ENCODE measurements around the gene TMEM171.

DNA sequence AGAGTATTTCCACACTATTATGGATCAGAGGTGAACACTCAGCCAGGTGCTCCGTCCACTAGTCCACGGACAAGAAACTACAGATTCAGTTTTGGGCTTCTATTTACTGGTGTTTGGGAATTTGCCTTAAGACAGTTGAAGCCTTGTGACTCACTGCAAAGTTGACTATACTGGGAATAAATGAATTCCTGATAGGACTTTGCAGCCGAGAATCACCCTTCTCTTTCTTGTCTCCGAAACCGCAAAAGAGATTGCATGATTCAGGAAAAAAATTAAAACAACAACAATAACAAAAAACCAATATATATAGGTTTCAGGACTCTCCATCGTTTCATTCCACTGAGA lies 716 bp downstream of the TMEM171 start:
- TF ChIP-seq, protein P1, sequence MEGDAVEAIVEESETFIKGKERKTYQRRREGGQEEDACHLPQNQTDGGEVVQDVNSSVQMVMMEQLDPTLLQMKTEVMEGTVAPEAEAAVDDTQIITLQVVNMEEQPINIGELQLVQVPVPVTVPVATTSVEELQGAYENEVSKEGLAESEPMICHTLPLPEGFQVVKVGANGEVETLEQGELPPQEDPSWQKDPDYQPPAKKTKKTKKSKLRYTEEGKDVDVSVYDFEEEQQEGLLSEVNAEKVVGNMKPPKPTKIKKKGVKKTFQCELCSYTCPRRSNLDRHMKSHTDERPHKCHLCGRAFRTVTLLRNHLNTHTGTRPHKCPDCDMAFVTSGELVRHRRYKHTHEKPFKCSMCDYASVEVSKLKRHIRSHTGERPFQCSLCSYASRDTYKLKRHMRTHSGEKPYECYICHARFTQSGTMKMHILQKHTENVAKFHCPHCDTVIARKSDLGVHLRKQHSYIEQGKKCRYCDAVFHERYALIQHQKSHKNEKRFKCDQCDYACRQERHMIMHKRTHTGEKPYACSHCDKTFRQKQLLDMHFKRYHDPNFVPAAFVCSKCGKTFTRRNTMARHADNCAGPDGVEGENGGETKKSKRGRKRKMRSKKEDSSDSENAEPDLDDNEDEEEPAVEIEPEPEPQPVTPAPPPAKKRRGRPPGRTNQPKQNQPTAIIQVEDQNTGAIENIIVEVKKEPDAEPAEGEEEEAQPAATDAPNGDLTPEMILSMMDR (IDR thresholded peaks at IDR 0.05) = no peak
- no peak for TF ChIP-seq POLR2A (IDR thresholded peaks at IDR 0.05)
